ENCODE measurements around the gene EHMT1. TPM values are rescaled to one million over a fixed set of nuclear protein-coding genes. Genes with fewer than 3 reads are reported as not detected.

EHMT1 gene
- total and polyA plus RNA-seq, 10 of the 15 experiments (the other 5 are each of a cell fraction or from before 2014, with no cell fraction given), result 2.9 to 100 (median 48.1) TPM

GRCh38 chr9:137690930-137691645 lies 72.3 kb downstream of the EHMT1 start:
- FAIRE-seq (no peak), ATAC-seq (no peak), DNase-seq (ENCODE audit: low read depth, low spot score) (no peak)
- no peaks in the 10 kb centered on the region for H3K27me3 ChIP-seq (replicated peaks in 1 of 2; ENCODE audit: control insufficient read depth in 2 of 2, insufficient read depth in 2 of 2, low read length in 1 of 2)
- ChIA-PET SMC1A (ENCODE audit: uncharacterized antibody, unreplicated experiment) (no interaction called here), RAD21 (ENCODE audit: unreplicated experiment) (no interaction called here), POLR2A (no interaction called here), CTCF (interaction anchor here (0.9 to 1.2 kb wide), 3 partner anchors 10 to 18 kb away, joined by 3 to 4 read pairs (median 3); no protein-coding TSS in a partner anchor)
- in situ Hi-C loops (cut with MboI) (no loop called here), intact Hi-C loops (cut with micrococcal nuclease; ENCODE audit: unreplicated experiment) (no loop called here)
- peaks cover 7% of the 10 kb centered on the region for H3K4me1 ChIP-seq (ENCODE audit: control insufficient read depth, insufficient read depth, low read length)
- no peak overlapping the region for H3K4me3 ChIP-seq
- peaks cover 50% of the 10 kb centered on the region for H3K79me2 ChIP-seq (ENCODE audit: control insufficient read depth, insufficient read depth, low read length)
- TF ChIP-seq CBFB (IDR thresholded peaks at IDR 0.05; ENCODE audit: low read depth) (no peak), HSF1 (IDR thresholded peaks at IDR 0.05; ENCODE audit: low read depth, low read length) (no peak), EP300 (IDR thresholded peaks at IDR 0.05; ENCODE audit: borderline replicate concordance in 1 of 2, control insufficient read depth in 1 of 2, low read depth in 2 of 2, low read length in 2 of 2) (no peak), SREBF1 (IDR thresholded peaks at IDR 0.05; ENCODE audit: low read length) (no peak), PAX8 (IDR thresholded peaks at IDR 0.05) (no peak), NKRF (conservative IDR thresholded peaks at IDR 0.05) (no peak)
- no peak overlapping the region for H2AFZ ChIP-seq (ENCODE audit: control insufficient read depth, low read depth, low read length)
- H3K27ac ChIP-seq (ENCODE audit: control insufficient read depth, insufficient read depth), result no peak overlapping the region
- peak overlapping the region; percentile 65 for H3K4me2 ChIP-seq (ENCODE audit: control insufficient read depth, insufficient read depth)
- no TSS peak for BruUV-seq (replicated peaks)
- H3K36me3 ChIP-seq (ENCODE audit: control insufficient read depth in 2 of 2, insufficient read depth in 2 of 2, low read length in 1 of 2), result no peaks in the 10 kb centered on the region; a peak in 1 of 4 replicates
- H4K20me1 ChIP-seq (ENCODE audit: control insufficient read depth, insufficient read depth), result peaks cover 3% of the 10 kb centered on the region; the same call in 1 of the 2 replicates
- no peak overlapping the region for H3K9ac ChIP-seq (ENCODE audit: control insufficient read depth, insufficient read depth, low read length)
- no peaks in the 10 kb centered on the region for H3K9me3 ChIP-seq (replicated peaks; ENCODE audit: control insufficient read depth, insufficient read depth, low read length)
- WGBS (ENCODE audit: insufficient coverage, insufficient replicate concordance, low lambda C conversion rate, missing lambda C conversion rate), result 96% methylated on average over 6 of the region's 6 CpGs

All from GM12878 (cell line).